K562 (cell line): Measurements from ENCODE around the gene SLC6A6. TPM values are rescaled to one million over a fixed set of nuclear protein-coding genes. Genes with fewer than 3 reads are reported as not detected.

Experiments
- ATAC-seq: fragments of 200-7000 bp; cut with Tn5 transposase; 3 replicates; pipeline ENCODE4 v1.9.1; 2020; ENCODE audit warnings: moderate library complexity
- BruUV-seq: library from RNA; stranded (reverse); fragments of 400-500 nt; replicated peaks from 2 replicates; lab custom pipeline; 2021; lab: Mats Ljungman, UMichigan
- CTCF ChIA-PET: fragments of 300-600 bp; formaldehyde crosslinking; extraction: SDS; loops from one replicate; lab custom pipeline; 2021; ENCODE audit warnings: low intra/inter-chr PET ratio; lab: Yijun Ruan, JAX
- POLR2A ChIA-PET: fragments of 300-600, 350-650 bp; sonication (Branson Sonifier 250); formaldehyde crosslinking; extraction: SDS; loops from one replicate; lab custom pipeline; 2021; ENCODE audit warnings: antibody characterized with exemption, inconsistent platforms; lab: Yijun Ruan, JAX
- DNase-seq, 4 experiments: peaks; one replicate each; pipeline versions ENCODE4 v3.0.0 to v3.0.0-alpha.2; 2011 to 2018; ENCODE audit warnings: low spot score in 3 of 4, mixed read lengths in 3 of 4; ENCODE audit errors: extremely low read depth in 1 of 4
- FAIRE-seq: peaks from 2 replicates; lab custom pipeline; 2011; peaks lifted over from hg19 to GRCh38; lab: Jason Lieb, UNC
- H2AFZ ChIP-seq: 2 replicates; pipeline ENCODE4 v1.6.0; 2011; ENCODE audit warnings: low read depth, low read length, control low read depth, inconsistent platforms
- H3K27ac ChIP-seq: fragments of 200-600 bp; 3 replicates; pipeline ENCODE4 v1.8.0; 2011; ENCODE audit warnings: low read depth, mild to moderate bottlenecking, control low read depth, inconsistent platforms, low read length, moderate library complexity, mixed read lengths; ENCODE audit errors: extremely low read depth
- H3K27me3 ChIP-seq, 2 experiments: fragments of 300-600 bp in 1 of 2; 2 replicates in 1 of 2; 3 replicates in 1 of 2; pipeline versions ENCODE4 v1.6.0 to v1.8.0; 2011; ENCODE audit warnings: inconsistent platforms in 2 of 2, low read length in 2 of 2, mild to moderate bottlenecking in 1 of 2, mixed read lengths in 1 of 2, moderate library complexity in 1 of 2; ENCODE audit not compliant: control insufficient read depth in 2 of 2, insufficient read depth in 2 of 2
- H3K36me3 ChIP-seq: fragments of 300-600 bp; 3 replicates; pipeline ENCODE4 v1.8.0; 2011; ENCODE audit warnings: mild to moderate bottlenecking, low read length, inconsistent platforms; ENCODE audit not compliant: control insufficient read depth, insufficient read depth
- H3K4me1 ChIP-seq, 2 experiments: fragments of 200-600 bp in 1 of 2; replicated peaks in 1 of 2; 2 replicates in 1 of 2; 3 replicates in 1 of 2; pipeline versions ENCODE4 v1.5.1 to v1.8.0; 2011; ENCODE audit warnings: inconsistent platforms in 2 of 2, low read length in 2 of 2, mild to moderate bottlenecking in 1 of 2, mixed read lengths in 1 of 2, moderate library complexity in 1 of 2; ENCODE audit not compliant: control insufficient read depth in 2 of 2, insufficient read depth in 2 of 2
- H3K4me2 ChIP-seq: 2 replicates; pipeline ENCODE4 v1.6.1; 2011; ENCODE audit warnings: low read length, control low read depth, inconsistent platforms, mixed read lengths; ENCODE audit not compliant: insufficient read depth
- H3K4me3 ChIP-seq: fragments of 200-600 bp; sonication (generic), shearing (Covaris generic); 2 replicates; pipeline ENCODE4 v1.5.1; 2016; ENCODE audit warnings: control low read depth, inconsistent platforms
- H3K79me2 ChIP-seq: fragments of 200-600 bp; 3 replicates; pipeline ENCODE4 v1.8.0; 2011; ENCODE audit warnings: low read length, inconsistent platforms; ENCODE audit not compliant: control insufficient read depth, insufficient read depth
- H3K9ac ChIP-seq, 2 experiments: 2 replicates each; pipeline versions ENCODE4 v1.6.0 to v1.6.1; 2011; ENCODE audit warnings: low read depth in 2 of 2, low read length in 2 of 2, control low read depth in 1 of 2, inconsistent platforms in 1 of 2, mild to moderate bottlenecking in 1 of 2, mixed read lengths in 1 of 2; ENCODE audit not compliant: insufficient read depth in 1 of 2
- H3K9me1 ChIP-seq: one replicate; pipeline ENCODE4 v1.6.0; 2011; ENCODE audit warnings: inconsistent platforms, mild to moderate bottlenecking, low read length, moderate library complexity; ENCODE audit not compliant: control insufficient read depth, insufficient read depth
- H3K9me3 ChIP-seq: replicated peaks from 2 replicates; pipeline ENCODE4 v1.5.1; 2011; ENCODE audit warnings: low read depth, low read length, inconsistent platforms; ENCODE audit not compliant: control insufficient read depth, insufficient read depth
- H4K20me1 ChIP-seq: replicated peaks from 2 replicates; pipeline ENCODE4 v1.6.1; 2011; ENCODE audit warnings: low read length, inconsistent platforms, mixed read lengths; ENCODE audit not compliant: control insufficient read depth, insufficient read depth
- EP300 ChIP-seq: IDR thresholded peaks from 2 replicates; pipeline ENCODE4 v1.6.1; 2012; ENCODE audit warnings: low read length, improper control_type of control experiment
- SAFB2 ChIP-seq: fragments of 200-400 bp; formaldehyde crosslinking; IDR thresholded peaks from 2 replicates; pipeline ENCODE4 v1.6.1; 2018; ENCODE audit warnings: borderline replicate concordance, low read length, low read depth, moderate library complexity; ENCODE audit not compliant: severe bottlenecking
- ZKSCAN1 ChIP-seq: fragments of 150-350 bp; IDR thresholded peaks from 2 replicates; pipeline ENCODE4 v1.6.1; 2016; ENCODE audit warnings: low read depth, low read length
- WGBS: fragments of 100-300 bp; shearing (Covaris generic); methylation state at CpG from one replicate; pipeline ENCODE4 v1.1.6; 2016; ENCODE audit warnings: low coverage, mixed read lengths; ENCODE audit not compliant: insufficient coverage; ENCODE audit errors: missing lambda C conversion rate; 5-methylcytosine and 5-hydroxymethylcytosine counted together
- in situ Hi-C: fragments of 300-500 bp; cut with MboI; formaldehyde crosslinking; loops from 4 replicates; pipeline ENCODE4 v1.15.0; 2018; ENCODE audit warnings: inconsistent platforms, mixed read lengths
- intact Hi-C: fragments of 100-400 bp; cut with micrococcal nuclease; formaldehyde crosslinking; loops from 2 replicates; pipeline ENCODE4 v1.14.2; 2022
- polyA plus RNA-seq, 8 experiments: library from polyadenylated mRNA; depleted of rRNA in 4 of 8; stranded (reverse) in 5 of 8; unstranded in 3 of 8; fragments of >200 nt; fragmentation: Nextera tagmentation in 2 of 8; fragmentation: Illumina TruSeq in 1 of 8; extraction: Ambion mirVana in 2 of 8; extraction: Trizol in 1 of 8; gene quantifications; 2 replicates each; pipeline versions ENCODE4 v1.2.1 to v1.2.3, GENCODE V29; 2011 to 2014; ENCODE audit warnings: inconsistent platforms in 1 of 8, missing spikeins in 1 of 8
- total RNA-seq, 7 experiments: library from RNA; depleted of rRNA in 6 of 7; stranded (reverse); fragments of >200 nt in 6 of 7; fragmentation: Illumina TruSeq in 2 of 7; extraction: Trizol in 2 of 7; gene quantifications; 2 replicates each; pipeline versions ENCODE4 v1.2.1 to v1.2.3, GENCODE V29; 2011 to 2021; ENCODE audit warnings: low replicate concordance in 1 of 7
- TF ChIP-seq, protein P1 (sequence below), 2 experiments: fragments of 450-650 bp in 1 of 2; sonication (generic) in 1 of 2; formaldehyde crosslinking in 1 of 2; IDR thresholded peaks; 2 replicates each; pipeline versions ENCODE4 v1.7.1 to v1.9.0; 2016 to 2022; ENCODE audit warnings: inconsistent platforms in 1 of 2, mild to moderate bottlenecking in 1 of 2, missing genetic modification reagents in 1 of 2

The SLC6A6 gene
- total and polyA plus RNA-seq, 9 of the 15 experiments (the other 6 are each of a cell fraction or from before 2014, with no cell fraction given): 12.3 to 203 (median 93.2) TPM

DNA sequence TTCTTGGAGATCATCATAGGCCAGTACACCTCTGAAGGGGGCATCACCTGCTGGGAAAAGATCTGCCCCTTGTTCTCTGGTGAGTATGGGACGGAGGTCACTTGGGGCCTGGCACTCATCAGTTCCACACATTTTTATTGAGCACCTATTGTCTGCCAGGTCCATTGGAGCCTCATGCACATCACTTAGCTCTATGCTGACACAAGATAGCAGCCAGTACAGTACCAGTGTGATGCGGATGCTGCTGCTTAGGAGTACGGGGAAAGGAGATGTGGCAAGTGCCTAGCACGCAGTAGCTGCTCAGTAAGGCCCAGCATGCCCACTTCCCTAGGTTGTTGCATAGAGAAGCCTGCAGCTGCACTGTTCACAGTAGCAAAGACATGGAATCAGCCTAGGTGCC, 43.4 kb downstream of the SLC6A6 start:
- peaks cover 96% of the 10 kb centered on the region for H3K36me3 ChIP-seq
- H3K9me3 ChIP-seq: peaks cover 2% of the 10 kb centered on the region
- H2AFZ ChIP-seq: no peak overlapping the region
- peaks cover 8 to 20% of the 10 kb centered on the region in 2 experiments; a peak in 3 of 5 replicates for H3K4me1 ChIP-seq
- ATAC-seq (no peak), DNase-seq (no peak), FAIRE-seq (no peak)
- peaks cover 21% of the 10 kb centered on the region for H4K20me1 ChIP-seq
- WGBS: 99% methylated on average over 4 of the region's 4 CpGs
- no peak overlapping the region for H3K4me2 ChIP-seq
- no TSS peak for BruUV-seq
- TF ChIP-seq, protein P1, sequence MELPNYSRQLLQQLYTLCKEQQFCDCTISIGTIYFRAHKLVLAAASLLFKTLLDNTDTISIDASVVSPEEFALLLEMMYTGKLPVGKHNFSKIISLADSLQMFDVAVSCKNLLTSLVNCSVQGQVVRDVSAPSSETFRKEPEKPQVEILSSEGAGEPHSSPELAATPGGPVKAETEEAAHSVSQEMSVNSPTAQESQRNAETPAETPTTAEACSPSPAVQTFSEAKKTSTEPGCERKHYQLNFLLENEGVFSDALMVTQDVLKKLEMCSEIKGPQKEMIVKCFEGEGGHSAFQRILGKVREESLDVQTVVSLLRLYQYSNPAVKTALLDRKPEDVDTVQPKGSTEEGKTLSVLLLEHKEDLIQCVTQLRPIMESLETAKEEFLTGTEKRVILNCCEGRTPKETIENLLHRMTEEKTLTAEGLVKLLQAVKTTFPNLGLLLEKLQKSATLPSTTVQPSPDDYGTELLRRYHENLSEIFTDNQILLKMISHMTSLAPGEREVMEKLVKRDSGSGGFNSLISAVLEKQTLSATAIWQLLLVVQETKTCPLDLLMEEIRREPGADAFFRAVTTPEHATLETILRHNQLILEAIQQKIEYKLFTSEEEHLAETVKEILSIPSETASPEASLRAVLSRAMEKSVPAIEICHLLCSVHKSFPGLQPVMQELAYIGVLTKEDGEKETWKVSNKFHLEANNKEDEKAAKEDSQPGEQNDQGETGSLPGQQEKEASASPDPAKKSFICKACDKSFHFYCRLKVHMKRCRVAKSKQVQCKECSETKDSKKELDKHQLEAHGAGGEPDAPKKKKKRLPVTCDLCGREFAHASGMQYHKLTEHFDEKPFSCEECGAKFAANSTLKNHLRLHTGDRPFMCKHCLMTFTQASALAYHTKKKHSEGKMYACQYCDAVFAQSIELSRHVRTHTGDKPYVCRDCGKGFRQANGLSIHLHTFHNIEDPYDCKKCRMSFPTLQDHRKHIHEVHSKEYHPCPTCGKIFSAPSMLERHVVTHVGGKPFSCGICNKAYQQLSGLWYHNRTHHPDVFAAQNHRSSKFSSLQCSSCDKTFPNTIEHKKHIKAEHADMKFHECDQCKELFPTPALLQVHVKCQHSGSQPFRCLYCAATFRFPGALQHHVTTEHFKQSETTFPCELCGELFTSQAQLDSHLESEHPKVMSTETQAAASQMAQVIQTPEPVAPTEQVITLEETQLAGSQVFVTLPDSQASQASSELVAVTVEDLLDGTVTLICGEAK (IDR thresholded peaks at IDR 0.05): no peak
- TF ChIP-seq, protein P1 (CRISPR knock-in tag; IDR thresholded peaks at IDR 0.05): 0 out of 2 replicates have a peak, but pooled peaks have one; percentile 18
- TF ChIP-seq EP300 (no peak), SAFB2 (no peak), ZKSCAN1 (0 out of 2 replicates have a peak, but pooled peaks have one; percentile 22)
- no peak overlapping the region for H3K27ac ChIP-seq
- no peaks in the 10 kb centered on the region for H3K27me3 ChIP-seq
- POLR2A ChIA-PET: interaction anchor here (3.0 kb wide), 1 partner anchor 12 kb away, joined by 10 read pairs; no protein-coding TSS in a partner anchor
- peaks cover 42% of the 10 kb centered on the region for H3K79me2 ChIP-seq
- peaks cover 9% of the 10 kb centered on the region for H3K9me1 ChIP-seq
- CTCF ChIA-PET: no interaction called here
- H3K9ac ChIP-seq: no peak overlapping the region
- intact Hi-C loops: no loop called here
- in situ Hi-C loops: no loop called here
- no peak overlapping the region for H3K4me3 ChIP-seq
